GM21825 (cell line): ENCODE measurements around the gene AFAP1.

ENCODE experiments used
- ATAC-seq: cut with Tn5 transposase; IDR thresholded peaks from one replicate; pipeline ENCODE4 v1.9.1; 2021; ENCODE audit warnings: mild to moderate bottlenecking, moderate library complexity; ENCODE audit not compliant: unreplicated experiment

Gene AFAP1

GRCh38 chr4:7810783-7811535 lies 128.7 kb downstream of the AFAP1 start:
- no peak for ATAC-seq

GRCh38 chr4:7808752-7809151 lies 130.9 kb downstream of the AFAP1 start:
- ATAC-seq, result no peak

- no peak for ATAC-seq
Measured at GRCh38 chr4:7808181-7808580, 131.5 kb downstream of the AFAP1 start.

DNA sequence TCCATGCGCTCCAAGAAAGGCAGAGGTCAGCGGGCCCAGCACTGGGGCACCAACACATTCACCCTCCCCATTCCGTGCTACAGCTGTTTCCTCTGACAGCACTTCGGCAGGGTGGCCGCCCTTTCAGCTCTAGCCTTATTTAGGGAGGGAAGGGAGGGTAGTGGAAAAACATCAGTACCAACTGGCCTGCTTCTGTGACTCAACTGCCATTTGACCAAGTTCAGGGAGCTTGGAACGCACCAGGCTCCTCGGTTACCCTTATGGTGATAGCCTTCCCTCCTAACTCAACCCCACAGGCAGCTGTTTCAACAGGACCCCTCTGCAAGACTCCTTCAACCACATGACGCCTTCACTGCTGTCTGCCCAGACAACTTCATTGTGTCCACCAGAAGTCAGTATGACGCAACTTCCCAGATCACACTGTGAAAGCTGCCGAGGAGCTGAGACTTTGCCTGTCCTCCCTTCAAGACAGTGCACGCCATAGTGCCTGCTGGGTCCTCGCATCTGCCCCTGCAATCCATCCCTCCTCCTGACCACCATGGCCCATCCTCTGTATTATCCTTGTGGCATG lies 132.2 kb downstream of the AFAP1 start:
- ATAC-seq, result no peak

DNA sequence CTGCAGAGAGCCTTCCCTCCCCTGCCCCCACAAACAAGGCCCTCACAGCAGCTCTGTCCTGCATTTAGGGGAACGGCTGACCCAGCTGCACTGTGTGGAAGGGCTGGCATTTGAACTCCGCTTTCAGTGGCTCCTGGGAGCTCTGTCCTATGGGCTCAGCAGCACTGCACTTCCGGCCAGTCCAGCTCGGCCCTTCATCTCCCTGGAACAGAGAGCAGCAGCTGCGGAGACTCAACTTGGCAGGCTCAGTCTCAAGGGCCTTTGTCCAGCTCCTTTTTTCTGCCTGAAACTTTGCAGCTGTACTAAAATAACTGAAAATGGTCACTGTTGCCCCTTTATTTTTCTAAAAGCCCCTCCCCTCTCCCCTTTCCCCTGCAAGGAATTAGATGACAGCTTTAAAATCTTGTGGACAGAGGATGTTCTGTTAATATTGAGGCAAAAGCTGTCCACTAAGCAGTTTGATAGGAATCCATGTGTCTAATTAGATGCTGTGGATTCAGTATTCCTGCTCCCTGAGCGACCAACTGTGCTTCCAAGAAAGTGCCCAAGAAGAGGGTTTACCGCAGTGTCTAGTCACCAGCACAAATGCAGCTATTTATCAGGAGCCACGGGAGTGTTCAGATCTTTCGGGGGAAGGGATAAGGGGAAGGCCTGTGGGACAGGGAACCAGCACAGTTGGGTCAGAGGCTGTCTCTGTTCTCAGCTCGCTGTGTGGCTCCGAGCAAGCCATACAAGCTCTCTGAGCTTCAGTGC lies 133.1 kb downstream of the AFAP1 start:
- ATAC-seq, result no peak

DNA sequence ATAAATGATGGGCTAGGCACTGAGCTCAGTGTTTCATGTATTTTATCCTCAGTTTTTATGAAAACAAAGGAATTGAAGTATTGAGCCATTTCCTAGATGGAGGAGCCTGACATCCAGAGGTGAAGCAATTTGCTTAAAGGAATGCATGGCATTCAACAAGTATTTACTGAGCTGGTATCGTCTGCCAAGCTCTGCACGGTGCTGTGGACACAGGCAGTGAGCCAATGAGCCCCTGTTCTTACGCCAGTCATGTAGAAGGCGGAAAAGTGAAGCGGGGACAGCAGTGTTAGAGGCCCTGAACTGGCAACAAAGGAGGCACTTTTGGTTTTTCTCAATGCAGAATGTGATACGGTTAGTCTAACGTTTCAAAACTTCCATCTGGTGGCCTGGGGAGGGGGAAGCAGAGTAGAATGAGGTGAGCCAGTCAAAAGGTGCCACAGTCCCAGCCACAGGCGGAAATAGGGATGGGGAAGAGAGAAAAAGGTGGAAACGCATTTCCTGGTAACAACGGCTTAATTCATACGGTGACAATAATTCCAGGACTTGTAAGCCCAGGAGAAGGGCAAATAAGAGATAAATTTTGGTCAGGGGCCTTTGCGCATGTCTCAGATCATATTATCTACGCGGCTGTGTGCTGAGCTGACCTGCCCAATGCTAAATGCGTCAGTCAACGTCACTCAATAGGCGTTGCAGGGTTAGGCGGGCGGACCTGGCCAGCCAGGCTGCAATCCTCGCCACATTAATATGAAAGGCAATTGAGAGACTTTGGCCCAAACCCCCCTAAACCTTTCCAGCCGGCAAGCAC lies 133.9 kb downstream of the AFAP1 start:
- no peak for ATAC-seq

GRCh38 chr4:7804756-7805385 lies 134.8 kb downstream of the AFAP1 start:
- ATAC-seq, result no peak

DNA sequence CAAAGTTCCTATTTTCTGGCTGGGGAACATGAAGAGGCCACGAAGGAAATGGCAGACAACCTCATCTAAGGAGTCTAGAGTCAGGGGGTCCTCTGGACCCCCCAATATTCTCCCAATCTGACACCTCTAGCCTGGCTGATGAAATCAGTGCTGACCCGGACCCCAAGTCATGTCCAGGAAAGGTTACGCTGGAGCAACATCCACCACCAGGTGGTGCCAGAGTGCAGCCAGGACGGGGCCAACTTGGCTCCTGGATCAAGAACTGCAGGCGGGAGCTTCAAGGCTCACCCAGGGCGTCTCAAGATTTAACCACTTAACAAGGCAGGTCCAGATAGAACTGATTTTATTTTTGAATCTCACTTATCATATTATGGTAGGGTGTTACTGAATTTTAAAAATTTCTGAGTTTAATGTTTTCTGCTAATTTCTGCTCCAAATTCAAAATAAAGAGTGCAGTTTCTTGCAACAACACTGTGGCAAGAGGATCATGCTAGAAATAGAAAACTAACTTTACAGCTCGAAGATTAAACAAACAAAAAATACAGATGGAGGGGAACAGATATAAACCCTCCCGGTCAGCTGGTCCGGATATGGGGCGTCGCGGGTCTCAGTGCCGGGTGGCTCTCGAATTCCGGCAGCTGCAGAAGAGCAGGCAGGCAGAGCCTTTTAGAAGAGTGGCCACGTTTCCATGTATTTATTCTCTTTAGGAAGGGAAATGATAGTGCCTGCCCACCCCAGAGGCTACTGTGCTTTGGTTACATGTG lies 135.5 kb downstream of the AFAP1 start:
- ATAC-seq, result peak; percentile 75

DNA sequence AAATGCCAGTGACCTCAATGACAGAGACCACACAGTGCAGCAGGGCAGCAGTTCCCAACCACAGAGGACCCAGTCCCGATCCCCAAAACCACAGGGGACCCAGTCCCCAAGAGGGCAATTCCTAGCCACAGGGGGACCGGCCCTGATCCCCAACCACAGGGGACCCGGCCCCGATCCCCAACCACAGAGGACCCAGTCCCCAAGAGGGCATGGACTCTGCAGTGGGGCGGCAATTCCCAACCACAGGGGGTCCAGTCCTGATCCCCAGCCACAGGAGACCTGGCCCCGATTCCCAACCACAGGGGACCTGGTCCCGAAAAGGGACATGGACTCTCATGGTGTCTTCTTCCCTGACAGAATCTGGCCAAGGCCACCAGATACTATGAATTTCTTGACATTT lies 136.3 kb downstream of the AFAP1 start:
- ATAC-seq, result no peak

GRCh38 chr4:7802093-7802726 lies 137.5 kb downstream of the AFAP1 start:
- peak; percentile 84 for ATAC-seq

GRCh38 chr4:7801641-7802040 lies 138.0 kb downstream of the AFAP1 start:
- ATAC-seq, result no peak

GRCh38 chr4:7801001-7801400 lies 138.7 kb downstream of the AFAP1 start:
- ATAC-seq, result no peak

DNA sequence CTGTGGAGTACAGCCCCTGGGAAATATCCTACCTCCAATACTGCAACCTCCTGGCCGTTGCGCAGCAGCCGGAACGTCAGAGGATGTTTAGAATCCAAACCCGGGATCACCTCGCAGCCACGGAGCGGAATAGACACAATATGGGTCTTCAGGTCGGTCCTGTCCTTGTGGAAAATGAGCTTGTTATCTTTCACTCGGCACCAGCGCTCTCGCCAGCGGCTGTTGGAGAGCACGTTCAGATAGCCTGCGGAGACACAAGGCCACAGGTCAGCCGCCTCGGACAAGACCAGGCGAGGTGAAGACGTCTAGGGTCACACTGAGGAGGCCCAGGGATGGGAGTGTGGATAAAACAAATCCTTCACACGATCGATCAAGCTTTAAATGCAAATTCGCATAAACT lies 139.3 kb downstream of the AFAP1 start:
- ATAC-seq, result no peak

GRCh38 chr4:7799736-7800135 lies 139.9 kb downstream of the AFAP1 start:
- no peak for ATAC-seq

GRCh38 chr4:7799306-7799705 lies 140.4 kb downstream of the AFAP1 start:
- ATAC-seq, result no peak

DNA sequence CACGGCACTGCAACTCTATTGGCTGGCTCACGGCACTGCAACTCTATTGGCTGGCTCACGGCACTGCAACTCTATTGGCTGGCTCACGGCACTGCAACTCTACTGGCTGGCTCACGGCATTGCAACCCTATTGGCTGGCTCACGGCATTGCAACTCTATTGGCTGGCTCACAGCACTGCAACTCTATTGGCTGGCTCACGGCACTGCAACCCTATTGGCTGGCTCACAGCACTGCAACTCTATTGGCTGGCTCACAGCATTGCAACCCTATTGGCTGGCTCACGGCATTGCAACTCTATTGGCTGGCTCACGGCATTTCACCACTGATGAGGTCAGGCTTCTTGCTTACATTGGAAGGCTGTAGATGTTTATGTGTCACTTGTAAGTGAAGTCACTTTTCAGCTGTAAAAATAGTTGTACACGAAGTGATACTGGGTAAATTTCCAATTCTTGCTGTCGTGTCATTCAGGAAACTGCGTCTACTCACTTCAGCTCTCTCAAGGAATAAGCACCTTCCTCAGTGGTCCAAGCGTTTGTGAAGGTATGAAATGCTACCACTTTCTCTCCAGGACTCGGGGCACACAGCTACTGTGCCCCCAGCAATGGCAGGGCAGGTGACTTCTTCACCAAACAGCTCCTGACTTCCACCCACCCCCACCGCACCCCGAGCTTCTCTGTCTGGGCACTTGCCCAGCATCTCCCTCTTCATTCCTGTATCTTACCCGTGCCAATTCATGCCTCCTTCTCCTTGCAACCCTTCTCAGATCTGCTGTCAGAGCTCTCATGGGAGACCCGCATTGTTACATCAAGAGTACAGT lies 141.3 kb downstream of the AFAP1 start:
- ATAC-seq, result no peak

GRCh38 chr4:7797330-7797729 lies 142.3 kb downstream of the AFAP1 start:
- no peak for ATAC-seq

- ATAC-seq, result no peak
Measured at GRCh38 chr4:7795983-7796382, 143.7 kb downstream of the AFAP1 start.

GRCh38 chr4:7793186-7793585 lies 146.5 kb downstream of the AFAP1 start:
- no peak for ATAC-seq
